NCI-H345 treated with DMSO at 0.1 percent for 48 hours (cell line): ENCODE measurements around the gene AKR1C4.
"Not testable (repeated sequence)": the region's sequence is repeated elsewhere in the genome, so short reads cannot be mapped to it uniquely, and the experiment has no call there.

Experiments used
- DNase-seq: peaks from one replicate; lab custom pipeline; 2025; ENCODE audit not compliant: unreplicated experiment; lab: John Stamatoyannopoulos, UW

Gene AKR1C4

GRCh38 chr10:5196702-5197113 is at the start of gene AKR1C4:
Gene AKR1C4 (plus strand): TSS chr10:5196837. CDS start chr10:5196868, 31 bp downstream.
- DNase-seq: no peak

GRCh38 chr10:5146920-5147254 is 49.8 kb upstream of the AKR1C4 start:
- no peak for DNase-seq

DNA sequence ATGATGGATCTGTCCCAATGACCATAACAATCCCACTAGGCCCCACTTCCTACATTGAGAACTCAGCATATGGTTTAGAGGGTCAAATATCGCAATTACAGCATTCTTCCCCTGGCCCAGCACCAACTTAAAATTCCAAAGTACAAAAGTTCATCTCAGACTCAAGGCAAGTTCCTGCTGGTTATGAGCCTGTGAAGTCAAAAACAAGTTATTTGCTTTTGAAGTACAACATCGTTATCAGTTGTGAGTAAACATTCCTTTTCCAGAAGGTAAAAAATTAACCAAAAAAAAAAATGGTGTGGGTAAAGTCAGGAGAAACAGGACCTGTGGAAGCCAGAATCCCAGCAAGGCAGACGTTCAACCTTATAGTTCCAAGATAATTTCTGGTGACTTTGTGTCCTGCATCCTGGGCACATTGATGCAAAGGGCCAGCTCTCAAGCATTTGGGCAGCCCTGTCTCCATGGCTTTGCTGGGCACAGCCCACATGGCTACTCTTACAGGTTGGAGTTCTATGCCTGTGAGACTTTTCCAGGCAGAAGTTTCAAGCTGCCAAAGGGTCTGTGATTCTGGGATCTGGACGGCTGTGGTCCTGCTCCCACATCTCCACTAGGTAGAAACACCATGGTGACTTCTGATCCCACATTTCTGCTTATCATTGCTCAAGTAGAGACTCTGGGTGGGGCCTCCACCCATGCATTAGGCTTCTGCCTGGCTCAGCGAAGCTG is 49.2 kb upstream of the AKR1C4 start:
- no peak for DNase-seq

DNA sequence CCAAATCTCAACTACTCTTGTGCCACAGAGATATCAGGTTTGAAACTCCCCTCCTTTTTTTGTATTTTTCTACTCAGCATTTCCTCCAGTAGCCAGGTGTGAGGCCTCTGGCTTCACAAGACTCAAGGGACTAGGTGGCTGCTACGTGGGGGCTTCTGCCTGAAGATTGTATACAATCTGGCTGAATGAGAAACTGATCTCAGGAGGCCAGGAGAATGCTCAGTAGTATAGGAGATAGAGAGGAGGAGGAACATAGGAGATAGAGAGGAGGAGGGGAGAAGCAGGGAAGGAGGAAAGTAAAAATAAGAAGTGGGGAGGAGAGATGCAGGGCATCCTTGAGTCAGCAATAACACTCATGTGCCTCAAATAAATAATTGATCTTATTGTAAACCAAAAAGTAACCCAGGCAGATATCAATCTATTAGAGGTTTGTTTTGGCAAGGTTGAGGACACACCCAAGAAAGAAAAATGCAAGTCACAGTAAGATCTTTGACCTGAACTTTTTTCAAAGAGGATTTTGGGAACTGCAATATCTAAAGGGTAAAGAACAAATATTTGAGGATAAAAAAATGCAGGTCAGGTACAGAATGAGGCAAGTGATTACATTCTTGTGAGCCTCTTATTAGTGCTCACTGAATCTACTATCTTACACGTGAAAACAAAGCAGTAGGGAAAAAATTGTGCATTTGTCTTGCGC is 48.5 kb upstream of the AKR1C4 start:
- no peak for DNase-seq

DNA sequence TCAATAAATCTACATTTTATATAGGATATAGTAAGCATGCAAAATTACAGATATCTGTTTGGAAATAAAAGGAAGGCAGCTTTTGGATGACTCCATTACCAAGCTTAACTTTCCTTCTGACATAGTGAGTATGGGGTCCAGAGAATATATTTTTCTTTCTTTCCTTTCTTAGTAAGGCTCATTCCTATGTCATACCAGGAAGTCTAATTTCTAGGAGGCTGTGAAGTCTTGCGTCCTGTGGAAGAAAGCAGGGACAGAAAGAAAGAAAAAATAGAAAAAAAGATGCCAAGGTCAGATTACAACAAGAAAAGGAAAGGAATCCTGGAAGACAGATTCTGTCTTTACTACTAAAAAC is 48.0 kb upstream of the AKR1C4 start:
- no peak for DNase-seq

GRCh38 chr10:5151076-5151475 is 45.6 kb upstream of the AKR1C4 start:
- DNase-seq: no peak

DNA sequence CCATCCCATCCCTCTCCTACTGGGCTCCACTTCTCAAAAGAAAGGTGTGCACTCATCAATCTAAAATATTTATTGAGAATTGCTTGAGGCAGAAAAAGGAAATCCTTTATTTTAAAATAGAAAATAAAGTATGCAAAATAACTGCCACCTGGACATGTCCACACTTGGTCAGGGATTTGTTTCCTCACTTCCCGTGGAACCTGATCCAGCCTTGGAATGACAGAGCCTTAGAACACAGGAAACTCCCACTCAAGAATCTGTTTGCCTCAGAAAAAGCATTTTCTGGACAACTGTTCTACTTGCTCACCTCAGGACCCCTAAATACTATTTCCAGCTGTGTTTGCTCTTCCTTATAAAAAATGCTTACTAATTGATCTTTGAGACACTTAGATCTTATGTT is 40.7 kb upstream of the AKR1C4 start:
- no peak for DNase-seq

DNA sequence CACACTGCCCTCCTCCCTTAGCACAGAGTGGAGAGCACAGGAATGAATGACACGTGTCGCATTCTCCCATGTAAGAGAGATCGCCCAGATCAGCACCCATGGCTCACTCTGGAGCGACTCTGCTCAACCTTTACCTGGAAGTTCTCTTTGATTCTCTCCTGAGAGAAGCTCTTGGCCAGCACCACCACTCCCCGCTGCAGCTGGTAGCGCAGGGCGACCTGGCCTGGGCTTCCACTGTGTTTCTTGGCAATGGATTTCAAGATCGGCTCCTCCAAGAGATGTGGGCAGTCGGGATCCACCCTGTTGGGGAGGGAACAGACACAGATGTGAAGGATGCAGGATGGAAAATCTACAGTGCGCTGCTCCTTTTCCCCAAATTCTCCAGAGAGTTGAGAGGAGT is 39.1 kb upstream of the AKR1C4 start:
- DNase-seq: no peak

DNA sequence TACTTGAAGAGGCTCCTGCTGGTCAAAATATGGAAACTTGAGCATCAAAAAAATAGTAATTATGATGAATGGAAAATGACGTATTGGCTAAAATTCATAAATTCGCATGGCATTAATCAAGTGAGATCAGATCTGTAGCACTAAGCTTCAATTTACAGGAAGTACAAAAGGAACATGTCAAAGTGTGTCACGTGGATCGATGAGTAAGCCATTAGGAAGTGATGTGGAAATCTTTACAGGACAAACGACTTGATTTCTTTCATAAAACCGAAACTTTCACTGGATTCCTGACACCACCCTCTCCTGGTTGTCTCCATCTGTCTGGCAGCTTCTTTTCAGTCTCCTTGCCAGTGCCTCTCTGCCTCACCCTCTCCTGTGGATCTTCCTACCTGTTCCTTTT is 37.5 kb upstream of the AKR1C4 start:
- DNase-seq: no peak

DNA sequence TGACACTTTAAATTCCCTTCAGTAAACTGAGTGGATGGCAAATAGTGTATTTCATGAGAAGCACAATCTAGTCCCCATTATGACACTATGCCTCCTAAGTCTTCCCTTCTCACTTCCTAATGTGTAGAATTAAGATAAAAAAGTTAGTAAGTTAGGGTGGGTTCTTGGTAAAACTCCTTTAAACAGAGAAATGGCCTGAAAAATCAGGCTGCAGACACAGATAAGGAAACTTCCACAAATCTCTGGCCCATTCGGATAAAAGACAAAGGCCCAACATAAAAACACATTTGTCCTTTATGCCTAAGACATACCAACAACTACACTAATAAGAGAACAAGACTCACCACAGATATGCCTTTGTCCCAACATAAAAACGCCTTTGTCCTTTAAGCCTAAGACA is 33.1 kb upstream of the AKR1C4 start:
- no peak for DNase-seq

DNA sequence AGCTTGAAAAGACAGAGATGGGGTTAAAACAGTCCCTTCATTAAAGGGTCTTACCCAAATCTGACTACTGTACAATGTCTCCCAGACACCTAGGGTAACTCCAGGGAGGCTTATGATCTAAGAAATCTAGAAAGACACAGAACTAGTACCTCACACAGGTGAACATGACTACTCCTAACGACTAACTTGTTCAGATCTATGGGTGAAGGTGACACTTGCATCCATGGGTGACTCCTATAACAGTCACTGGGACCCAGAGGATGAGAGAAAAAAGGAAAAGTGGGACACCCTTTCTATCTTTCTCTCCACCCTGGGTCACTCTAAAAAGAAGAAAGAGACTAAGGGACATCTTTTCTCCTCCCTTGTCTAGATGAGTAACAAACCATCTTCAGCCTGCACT is 30.9 kb upstream of the AKR1C4 start:
- DNase-seq: no peak

- DNase-seq: no peak
These were observed 27.7 kb upstream of the AKR1C4 start for GRCh38 chr10:5168897-5169420.

GRCh38 chr10:5175581-5175980 is 21.1 kb upstream of the AKR1C4 start:
- not testable (repeated sequence) for DNase-seq

- DNase-seq: not testable (repeated sequence)
These were observed 16.1 kb upstream of the AKR1C4 start for GRCh38 chr10:5180503-5180902.

GRCh38 chr10:5183923-5184322 is 12.7 kb upstream of the AKR1C4 start:
- DNase-seq: no peak

- no peak for DNase-seq
These were observed 11.5 kb upstream of the AKR1C4 start, which contains the start of gene AKR1C8 for GRCh38 chr10:5184987-5185775. Gene AKR1C8 (minus strand): TSS chr10:5185150. CDS start chr10:5185104, 46 bp downstream.

GRCh38 chr10:5187867-5188266 is 8.8 kb upstream of the AKR1C4 start:
- no peak for DNase-seq

- no peak for DNase-seq
These were observed 8.3 kb upstream of the AKR1C4 start for GRCh38 chr10:5188358-5188757.

DNA sequence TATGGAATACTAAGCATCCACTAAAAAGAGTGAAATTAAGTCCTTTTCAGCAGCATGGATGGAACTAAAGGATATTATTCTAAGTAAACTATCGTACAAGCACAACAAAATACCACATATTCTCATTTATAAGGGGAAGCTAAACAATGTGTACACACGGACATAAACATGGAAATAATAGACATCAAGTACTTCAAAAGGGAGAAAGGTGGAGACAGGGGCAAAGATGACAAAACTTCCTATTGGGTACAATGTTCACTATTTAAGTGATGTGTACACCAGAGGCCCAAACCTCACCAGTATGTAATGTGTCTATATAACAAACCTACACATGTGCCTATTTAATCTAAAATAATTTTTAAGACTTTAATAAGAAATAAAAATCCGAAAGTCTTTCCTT is 2.2 kb upstream of the AKR1C4 start:
- DNase-seq: no peak

DNA sequence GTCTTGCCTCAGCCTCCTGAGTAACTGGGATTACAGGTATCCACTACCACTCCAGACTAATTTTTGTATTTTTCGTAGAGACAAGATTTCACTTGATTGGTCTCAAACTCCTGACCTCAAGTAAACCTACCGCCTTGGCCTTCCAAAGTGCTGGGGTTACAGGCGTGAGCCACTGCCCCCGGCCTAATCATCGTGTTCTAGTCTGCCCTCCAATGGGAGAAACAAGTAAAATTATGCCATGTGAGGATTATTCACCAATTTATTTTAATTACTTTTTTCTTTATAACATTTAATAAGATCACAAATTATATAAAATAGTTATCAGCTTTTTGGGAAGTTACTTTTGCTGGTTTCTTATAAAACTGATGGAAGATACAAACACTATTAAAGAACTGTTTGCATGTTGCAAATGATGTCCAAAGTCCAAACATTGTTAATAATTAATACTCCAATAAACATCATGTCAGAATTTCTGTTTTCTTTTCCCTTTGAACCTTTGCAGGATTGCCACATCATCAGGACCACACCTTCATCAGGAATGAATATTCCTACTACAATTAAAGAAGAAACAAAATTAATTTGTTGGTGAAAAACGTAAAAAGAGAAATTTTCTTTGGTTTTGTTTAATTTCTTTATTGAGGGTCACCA is 786 bp upstream of the AKR1C4 start:
- no peak for DNase-seq

DNA sequence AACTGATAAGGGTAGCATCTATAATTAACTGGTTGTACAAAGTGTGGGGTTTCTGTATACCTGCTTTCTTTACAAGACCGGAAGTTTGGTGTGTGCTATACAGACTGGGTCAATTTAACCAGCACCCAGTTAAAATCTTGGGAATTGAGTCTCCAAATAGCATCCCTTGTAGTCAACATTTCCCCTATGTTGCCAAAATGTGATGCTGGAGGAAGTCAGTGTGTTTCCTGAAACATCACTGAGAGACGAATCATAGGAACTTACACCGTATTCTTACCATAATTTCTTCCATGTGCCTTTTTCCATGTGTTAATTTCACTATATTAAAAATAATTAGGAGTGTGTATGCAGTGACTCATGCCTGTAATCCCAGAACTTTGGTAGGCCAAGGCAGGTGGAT is 1.7 kb downstream of the AKR1C4 start:
- DNase-seq: no peak
